ENCODE results near the gene RRBP1.

Gene RRBP1

DNA sequence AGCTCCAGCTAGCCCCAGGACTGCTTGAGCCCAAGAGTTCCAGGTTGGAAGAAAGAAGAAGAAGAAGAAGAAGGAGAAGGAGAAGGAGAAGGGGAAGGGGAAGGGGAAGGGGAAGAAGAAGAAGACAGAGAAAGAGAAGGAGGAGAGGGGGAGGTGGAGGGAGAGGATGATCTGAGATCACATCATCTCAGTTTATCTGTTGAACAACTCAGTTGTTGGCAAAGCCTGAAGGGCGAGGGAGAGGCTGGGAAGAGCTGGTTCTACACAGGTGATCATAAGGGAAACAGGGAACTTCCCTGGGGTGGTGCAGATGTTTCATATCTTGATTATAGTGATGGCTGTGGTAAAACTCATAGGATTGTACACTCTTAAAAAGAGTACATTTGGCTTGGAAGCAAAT, 3.1 kb upstream of the RRBP1 start:
- ChIA-PET POLR2A (interaction anchor here (0.5 to 0.7 kb wide), 2 partner anchors 191 to 210 kb away, joined by 4 to 8 read pairs; no protein-coding TSS in a partner anchor), CTCF (interaction anchor here (7.1 kb wide), 1 partner anchor 253 kb away, joined by 53 read pairs; no protein-coding TSS in a partner anchor)
- no peak for DNase-seq (ENCODE audit: extremely low spot score)
- TF ChIP-seq, protein P1, sequence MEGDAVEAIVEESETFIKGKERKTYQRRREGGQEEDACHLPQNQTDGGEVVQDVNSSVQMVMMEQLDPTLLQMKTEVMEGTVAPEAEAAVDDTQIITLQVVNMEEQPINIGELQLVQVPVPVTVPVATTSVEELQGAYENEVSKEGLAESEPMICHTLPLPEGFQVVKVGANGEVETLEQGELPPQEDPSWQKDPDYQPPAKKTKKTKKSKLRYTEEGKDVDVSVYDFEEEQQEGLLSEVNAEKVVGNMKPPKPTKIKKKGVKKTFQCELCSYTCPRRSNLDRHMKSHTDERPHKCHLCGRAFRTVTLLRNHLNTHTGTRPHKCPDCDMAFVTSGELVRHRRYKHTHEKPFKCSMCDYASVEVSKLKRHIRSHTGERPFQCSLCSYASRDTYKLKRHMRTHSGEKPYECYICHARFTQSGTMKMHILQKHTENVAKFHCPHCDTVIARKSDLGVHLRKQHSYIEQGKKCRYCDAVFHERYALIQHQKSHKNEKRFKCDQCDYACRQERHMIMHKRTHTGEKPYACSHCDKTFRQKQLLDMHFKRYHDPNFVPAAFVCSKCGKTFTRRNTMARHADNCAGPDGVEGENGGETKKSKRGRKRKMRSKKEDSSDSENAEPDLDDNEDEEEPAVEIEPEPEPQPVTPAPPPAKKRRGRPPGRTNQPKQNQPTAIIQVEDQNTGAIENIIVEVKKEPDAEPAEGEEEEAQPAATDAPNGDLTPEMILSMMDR (IDR thresholded peaks at IDR 0.05; ENCODE audit: control extremely low read depth, extremely low read depth, low read depth, missing control alignments): no peak

DNA sequence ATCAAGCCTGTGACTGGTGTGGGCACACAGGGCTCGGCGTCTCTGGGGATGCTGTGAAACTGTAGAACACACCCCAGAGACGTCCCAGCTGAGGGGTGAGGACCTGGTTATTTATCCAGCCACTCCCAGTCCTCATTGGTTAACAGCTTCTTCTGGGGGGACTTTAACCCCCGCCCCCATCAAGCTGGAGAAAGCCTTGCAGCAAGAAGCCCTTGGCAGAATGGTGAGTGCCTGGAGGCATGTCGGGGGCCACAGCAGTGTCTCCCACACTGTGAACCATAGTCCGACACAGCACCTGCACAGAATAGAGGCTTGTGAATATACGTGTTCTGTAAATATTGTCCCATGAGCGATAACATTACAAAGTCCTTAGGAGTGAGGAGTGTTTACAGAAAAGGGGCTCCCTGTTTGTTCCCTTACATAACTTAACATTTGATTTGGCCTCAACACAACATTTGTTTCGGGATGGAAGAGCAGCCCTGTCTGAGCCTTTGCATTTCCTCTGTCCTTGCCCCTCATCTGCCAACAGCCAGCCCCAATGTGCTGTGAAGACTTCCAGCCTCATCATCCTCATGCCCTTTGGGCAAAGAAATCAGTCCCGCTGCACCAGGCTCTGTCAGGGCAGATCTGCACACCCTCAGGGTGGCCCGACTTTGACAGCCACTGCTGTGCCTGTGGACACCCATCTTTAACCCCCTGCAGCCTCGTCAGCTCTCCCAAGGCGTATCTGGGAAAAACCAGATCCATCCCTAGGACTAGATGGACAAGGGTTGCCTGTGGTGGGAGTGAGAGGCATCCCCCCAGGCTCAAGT, 2.2 kb upstream of the RRBP1 start:
- no peak for DNase-seq (ENCODE audit: extremely low spot score)
- POLR2A ChIA-PET: no interaction called here
- CTCF ChIA-PET: interaction anchor here (1.0 to 7.1 kb wide), 9 partner anchors 8 to 311 kb away, joined by 3 to 57 read pairs (median 22); partner anchors contain the start of gene BANF2
- TF ChIP-seq, protein P1 (IDR thresholded peaks at IDR 0.05; ENCODE audit: control extremely low read depth, extremely low read depth, low read depth, missing control alignments): no peak

DNA sequence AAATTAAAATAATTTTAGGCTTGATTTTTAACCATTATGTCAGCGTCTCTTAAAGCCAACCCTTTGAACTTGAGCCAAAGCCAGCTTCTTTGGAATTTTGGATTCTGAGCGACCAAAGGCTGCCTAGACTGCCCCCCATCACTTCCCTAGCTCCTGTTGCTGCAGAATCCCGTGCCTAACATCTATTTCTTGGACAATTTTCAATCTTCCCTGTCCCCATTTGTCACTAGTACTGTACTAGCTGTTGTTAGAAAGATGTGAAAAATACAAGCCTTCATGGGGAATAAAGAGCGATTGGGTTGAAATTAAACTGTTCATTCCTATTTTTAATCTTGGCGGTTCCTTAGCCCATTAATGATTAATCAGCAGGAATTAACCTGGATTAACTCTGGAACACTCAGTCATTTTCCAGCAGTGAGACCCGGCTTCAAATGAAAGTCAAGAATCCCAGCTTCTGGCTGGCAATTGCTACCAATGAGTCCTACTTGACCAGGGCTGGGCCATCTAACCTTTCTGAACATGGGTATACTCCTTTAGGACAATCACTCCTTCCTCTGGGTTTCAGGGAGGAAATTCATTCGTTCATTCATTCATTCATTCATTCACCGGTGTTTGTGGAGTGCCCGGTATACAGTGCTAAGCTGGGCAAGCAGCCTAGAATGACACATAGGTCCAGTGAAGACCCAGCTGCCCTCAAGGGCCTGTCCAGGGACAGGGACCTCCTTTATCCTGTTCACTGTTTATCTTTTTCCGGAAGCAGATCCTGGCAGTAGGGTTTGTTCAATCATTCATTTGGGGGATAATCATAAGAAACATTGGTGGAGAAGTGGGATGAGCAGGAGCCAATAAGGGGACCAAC, 1.4 kb upstream of the RRBP1 start:
- POLR2A ChIA-PET: interaction anchor here (0.9 to 1.6 kb wide), 2 partner anchors 173 to 282 kb away, joined by 4 to 8 read pairs; no protein-coding TSS in a partner anchor
- no peak for DNase-seq (ENCODE audit: extremely low spot score)
- CTCF ChIA-PET: interaction anchor here (1.0 to 7.1 kb wide), 47 partner anchors 9 to 317 kb away, joined by 3 to 57 read pairs (median 5); partner anchors contain the start of genes BANF2, DSTN and MGME1
- TF ChIP-seq, protein P1 (IDR thresholded peaks at IDR 0.05; ENCODE audit: control extremely low read depth, extremely low read depth, low read depth, missing control alignments): no peak

DNA sequence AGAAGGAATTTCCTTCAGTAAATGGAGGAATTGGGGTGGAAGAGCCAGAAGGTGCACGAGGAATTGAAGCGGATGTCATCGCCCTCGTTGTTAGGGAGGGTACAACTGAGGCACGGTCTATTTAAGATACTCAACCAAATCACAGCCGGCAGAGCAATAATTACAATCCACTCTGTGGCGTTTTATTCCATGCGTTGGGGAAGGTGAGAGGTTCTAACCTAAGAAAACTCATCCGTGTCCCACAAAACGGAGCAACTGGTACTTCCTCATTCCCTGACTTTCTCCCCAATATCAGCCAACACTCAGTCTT, 802 bp upstream of the RRBP1 start:
- TF ChIP-seq, protein P1 (IDR thresholded peaks at IDR 0.05; ENCODE audit: control extremely low read depth, extremely low read depth, low read depth, missing control alignments): no peak
- ChIA-PET CTCF (interaction anchor here (0.8 to 7.1 kb wide), 57 partner anchors 9 to 318 kb away, joined by 3 to 57 read pairs (median 5); partner anchors contain the start of genes BANF2, DSTN and MGME1), POLR2A (interaction anchor here (0.9 to 1.6 kb wide), 10 partner anchors 9 to 825 kb away, joined by 3 to 8 read pairs (median 4); partner anchors contain the start of genes KAT14, PET117 and SEC23B)
- no peak for DNase-seq (ENCODE audit: extremely low spot score)

DNA sequence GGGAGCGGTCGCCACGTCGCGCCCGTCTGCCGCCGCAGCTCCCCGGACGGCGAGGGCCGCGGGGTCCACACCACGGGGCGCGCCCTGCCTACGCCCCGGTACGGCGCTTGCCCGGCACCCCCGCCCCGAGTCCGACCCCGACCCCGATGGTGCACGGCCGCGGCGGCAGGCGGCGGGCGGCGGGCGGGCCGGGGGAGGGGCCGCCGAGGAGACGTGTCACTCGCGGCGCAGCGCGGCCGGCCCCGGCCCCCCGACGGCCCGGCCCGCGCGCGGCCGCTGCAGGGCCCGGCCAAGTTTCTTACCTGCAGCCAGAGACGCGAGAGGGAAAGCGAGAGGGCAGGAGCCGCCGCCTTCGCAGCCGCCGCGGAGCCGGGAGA, 328 bp downstream of the RRBP1 start:
- CTCF ChIA-PET: interaction anchor here (0.6 to 7.1 kb wide), 56 partner anchors 8 to 319 kb away, joined by 3 to 57 read pairs (median 4); partner anchors contain the start of genes BANF2 and MGME1
- TF ChIP-seq, protein P1 (IDR thresholded peaks at IDR 0.05; ENCODE audit: control extremely low read depth, extremely low read depth, low read depth, missing control alignments): no peak
- no peak for DNase-seq (ENCODE audit: extremely low spot score)
- POLR2A ChIA-PET: interaction anchor here (0.8 to 1.6 kb wide), 11 partner anchors 8 to 826 kb away, joined by 3 to 12 read pairs (median 4); partner anchors contain the start of genes KAT14, PET117, SEC23B and SNX5
